ENCODE data around the gene NAT9.

DNA sequence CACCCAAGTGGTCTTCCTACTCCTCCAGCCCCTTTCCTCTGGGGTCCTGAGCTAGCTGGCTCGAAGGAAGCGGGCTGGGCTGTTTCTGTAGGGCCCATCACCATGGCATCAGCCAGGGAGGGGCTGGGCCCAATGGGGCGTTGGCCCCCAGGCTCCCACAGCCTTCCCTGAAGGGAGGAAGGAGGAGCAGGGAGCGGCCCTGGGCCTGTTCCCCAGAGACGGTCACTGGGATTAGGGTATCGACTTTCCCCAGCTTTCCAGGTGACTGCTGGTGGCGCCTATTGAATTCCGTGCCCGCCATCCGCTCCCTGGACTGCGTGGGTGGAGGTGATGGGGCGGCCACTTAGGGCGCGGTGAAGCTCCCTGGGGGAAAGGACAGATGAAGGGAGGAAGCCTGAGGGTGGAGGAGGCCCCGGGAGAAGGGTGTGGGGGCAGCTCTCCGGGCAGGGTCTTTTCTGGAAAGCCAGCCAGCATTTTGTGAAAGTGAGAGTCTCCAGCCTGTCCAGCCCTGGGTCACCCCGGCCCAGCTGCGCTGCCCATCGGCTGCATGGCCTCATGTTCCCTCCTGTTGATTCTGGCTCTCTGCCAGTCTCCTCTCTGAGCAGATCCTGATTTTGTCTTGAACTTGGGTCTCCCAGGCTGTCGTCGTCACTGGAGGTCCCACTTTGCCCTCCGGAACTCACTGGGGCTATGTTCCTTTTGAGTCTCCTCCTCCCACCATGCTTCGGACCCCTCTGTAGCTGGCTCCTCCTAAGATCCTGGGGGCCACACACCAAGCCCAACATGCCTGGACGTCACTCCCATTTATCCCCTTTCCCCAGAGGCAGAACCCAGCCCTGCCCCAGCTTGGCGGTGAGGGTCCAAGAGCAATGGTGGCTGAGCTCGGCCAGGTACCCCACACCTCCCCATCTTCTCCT, 18.0 kb downstream of the NAT9 start:
- TF ChIP-seq, protein P1, sequence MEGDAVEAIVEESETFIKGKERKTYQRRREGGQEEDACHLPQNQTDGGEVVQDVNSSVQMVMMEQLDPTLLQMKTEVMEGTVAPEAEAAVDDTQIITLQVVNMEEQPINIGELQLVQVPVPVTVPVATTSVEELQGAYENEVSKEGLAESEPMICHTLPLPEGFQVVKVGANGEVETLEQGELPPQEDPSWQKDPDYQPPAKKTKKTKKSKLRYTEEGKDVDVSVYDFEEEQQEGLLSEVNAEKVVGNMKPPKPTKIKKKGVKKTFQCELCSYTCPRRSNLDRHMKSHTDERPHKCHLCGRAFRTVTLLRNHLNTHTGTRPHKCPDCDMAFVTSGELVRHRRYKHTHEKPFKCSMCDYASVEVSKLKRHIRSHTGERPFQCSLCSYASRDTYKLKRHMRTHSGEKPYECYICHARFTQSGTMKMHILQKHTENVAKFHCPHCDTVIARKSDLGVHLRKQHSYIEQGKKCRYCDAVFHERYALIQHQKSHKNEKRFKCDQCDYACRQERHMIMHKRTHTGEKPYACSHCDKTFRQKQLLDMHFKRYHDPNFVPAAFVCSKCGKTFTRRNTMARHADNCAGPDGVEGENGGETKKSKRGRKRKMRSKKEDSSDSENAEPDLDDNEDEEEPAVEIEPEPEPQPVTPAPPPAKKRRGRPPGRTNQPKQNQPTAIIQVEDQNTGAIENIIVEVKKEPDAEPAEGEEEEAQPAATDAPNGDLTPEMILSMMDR (conservative IDR thresholded peaks at IDR 0.05 in 1 of 2, IDR thresholded peaks at IDR 0.05 in 1 of 2; ENCODE audit: extremely low read depth in 1 of 2, insufficient read depth in 1 of 2, low read depth in 1 of 2, low read length in 2 of 2), result no peak
- no peak for TF ChIP-seq EZH2 (IDR thresholded peaks at IDR 0.05; ENCODE audit: borderline replicate concordance, low read length)
